SU-DHL-6 (cell line): ENCODE data around the gene CWC25.

Experiments used
- CTCF ChIP-seq: fragments of 200-600 bp; sonication (generic); IDR thresholded peaks from one replicate; pipeline ENCODE4 v1.5.1; 2017; ENCODE audit warnings: antibody characterized with exemption, mild to moderate bottlenecking, low read length, moderate library complexity; ENCODE audit not compliant: insufficient read depth, poor library complexity, severe bottlenecking
- EZH2phosphoT487 ChIP-seq: fragments of 200-600 bp; sonication (generic), shearing (Covaris generic); conservative IDR thresholded peaks from 2 replicates; pipeline ENCODE4 v1.6.1; 2018; ENCODE audit warnings: mild to moderate bottlenecking, antibody characterized with exemption, low read length, moderate library complexity, mixed read lengths

GRCh38 chr17:38797158-38797490 is 28.0 kb downstream of the CWC25 start:
- TF ChIP-seq CTCF: no peak
- no peak for TF ChIP-seq EZH2phosphoT487
